Stimulated activated CD4-positive, alpha-beta T cell treated with anti-CD3 and anti-CD28 coated beads, Interleukin-2, amount 100 ng/mL, for 24 hours (primary cell): ENCODE results near the gene CELF4.

Experiments
- DNase-seq, 2 donors: peaks; one replicate each; pipeline ENCODE4 v3.0.0-alpha.2; 2020

The CELF4 gene

DNA sequence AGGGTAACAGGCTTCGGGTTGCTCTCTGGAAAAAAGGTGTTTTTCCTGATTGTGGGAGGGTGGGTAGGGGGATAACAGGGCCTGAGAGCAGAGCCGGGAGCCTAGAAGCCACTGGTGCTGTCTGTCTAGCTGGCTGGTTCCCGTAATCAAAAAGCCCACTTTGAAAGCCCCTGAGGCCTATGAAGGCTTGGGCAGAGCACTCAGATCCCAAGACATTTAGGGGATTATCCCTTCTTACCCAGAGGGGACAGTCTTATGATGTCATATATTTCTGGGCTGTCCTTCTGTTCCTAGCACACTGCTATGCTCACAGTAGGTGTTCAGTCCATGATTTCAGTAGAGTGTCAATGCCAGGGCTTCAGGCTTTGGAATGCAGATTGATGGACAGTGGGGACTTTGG, 45.1 kb downstream of the CELF4 start:
- DNase-seq, result no peak

- DNase-seq, result no peak
These were observed 46.0 kb downstream of the CELF4 start for GRCh38 chr18:37519510-37520135.

DNA sequence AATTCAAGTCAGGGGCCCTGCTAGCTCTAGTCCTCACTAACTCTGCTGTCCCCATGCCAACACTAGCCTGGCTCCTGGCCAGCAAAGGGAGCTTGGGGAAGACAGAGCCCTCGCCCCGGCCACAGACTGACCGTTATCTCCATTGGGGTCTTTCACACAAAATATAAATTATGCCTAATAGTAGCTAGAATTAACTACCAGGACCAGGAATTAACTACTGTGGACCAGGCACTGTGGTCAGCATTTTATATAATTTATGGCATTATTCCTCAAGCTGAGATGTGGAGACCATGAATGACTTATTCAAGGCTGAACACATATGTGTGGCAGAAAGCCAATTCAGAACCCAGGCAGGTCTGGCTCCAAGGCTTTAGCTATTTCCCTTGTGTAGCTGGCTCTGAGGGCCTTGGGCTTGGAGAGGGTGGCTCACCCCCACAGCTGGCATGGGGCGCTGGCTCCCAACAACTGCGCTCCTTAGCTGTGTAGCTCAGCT, 49.2 kb downstream of the CELF4 start:
- DNase-seq, result no peak

DNA sequence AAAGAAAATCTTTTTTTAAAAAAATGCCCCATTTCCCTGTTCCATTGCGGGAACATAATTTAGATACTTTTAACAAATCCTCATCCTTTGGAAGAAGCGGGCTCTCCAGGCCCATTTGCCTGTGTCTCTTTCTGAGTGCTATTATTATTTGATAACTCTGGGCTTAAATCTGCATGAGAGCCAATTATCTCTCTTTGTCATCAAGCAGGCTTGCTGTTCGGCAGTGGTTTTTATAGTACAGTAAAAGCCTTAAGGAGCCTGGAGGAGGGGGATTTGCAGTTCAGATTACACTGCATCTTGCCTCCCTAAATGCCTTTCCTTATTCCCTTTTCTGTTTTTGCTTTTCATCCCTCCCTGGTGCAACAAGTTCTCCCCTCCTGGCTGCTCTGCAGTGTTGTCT, 50.6 kb downstream of the CELF4 start:
- no peak for DNase-seq

- DNase-seq, result no peak
These were observed 53.2 kb downstream of the CELF4 start for GRCh38 chr18:37512400-37512799.

DNA sequence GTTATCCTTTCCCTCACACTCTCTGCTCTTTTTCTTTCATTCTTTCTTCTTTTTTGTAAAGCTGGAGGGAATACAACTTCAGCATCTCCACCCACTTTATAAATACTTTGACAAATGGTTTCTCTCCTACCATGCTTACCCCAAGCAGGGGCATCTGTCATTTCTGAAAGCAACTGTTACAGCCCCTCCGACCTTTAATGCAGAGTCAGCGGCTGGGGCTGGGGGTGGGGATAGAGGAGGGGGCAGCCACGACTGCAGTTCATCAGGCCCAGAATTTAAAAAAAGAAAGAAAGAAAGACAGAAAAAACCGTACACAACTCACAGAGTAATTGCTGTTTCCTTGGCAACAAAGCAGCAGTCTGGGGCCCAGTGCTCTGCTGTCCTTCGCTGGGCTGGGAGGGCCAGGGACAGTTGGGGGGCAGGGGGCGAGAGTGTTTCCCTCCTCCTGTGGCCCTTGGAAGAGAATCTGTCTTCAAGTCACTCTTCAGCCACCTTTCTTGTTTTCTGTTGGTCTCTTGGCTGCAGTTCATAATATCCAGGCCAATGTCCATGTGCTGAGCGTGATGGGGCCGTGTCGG, 53.8 kb downstream of the CELF4 start:
- DNase-seq, result no peak

- DNase-seq, result no peak
These were observed 56.0 kb downstream of the CELF4 start for GRCh38 chr18:37509600-37509999.

DNA sequence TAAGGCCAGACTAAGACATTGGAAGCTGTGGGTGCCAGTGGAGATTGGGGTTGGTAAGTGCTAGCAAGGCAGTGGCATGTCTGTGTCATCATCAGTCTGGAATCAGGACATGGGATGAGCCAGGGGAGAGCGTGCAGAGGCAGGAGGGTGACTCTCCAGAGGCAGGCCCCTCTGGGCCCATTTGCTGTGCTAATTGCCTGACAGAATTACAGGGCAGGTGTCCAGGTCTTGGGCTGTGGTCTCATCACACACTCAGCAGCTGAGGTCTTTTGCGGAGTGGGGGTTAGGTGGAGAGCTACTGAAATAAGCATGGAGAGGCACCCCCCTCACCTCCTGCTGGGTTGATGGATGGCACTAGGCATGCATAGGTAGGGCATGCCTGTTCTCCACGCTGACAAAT, 57.4 kb downstream of the CELF4 start:
- DNase-seq, result no peak

GRCh38 chr18:37507239-37507638, 58.4 kb downstream of the CELF4 start:
- no peak for DNase-seq

- DNase-seq, result no peak
These were observed 59.6 kb downstream of the CELF4 start for GRCh38 chr18:37506001-37506400.

GRCh38 chr18:37505321-37505720, 60.3 kb downstream of the CELF4 start:
- DNase-seq, result no peak

DNA sequence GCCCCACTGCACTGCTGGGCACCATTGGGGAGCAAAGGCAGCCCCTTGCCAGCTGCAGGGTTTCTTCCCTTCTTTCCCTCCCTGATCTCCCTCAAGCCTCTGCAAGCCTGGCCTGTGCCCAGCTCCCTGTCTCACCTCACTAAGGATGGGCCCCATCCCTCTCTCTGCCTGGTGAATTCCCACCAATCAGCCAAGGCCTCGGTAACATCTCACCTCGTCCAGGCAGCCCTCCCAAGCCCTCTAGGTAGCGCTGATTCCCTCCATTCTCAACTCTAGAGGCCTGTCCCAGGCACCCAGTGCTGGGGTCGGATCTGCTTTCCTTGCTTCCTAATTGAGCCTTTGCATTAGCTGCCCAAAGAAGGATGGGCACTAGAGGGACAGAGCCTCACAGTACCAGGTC, 63.0 kb downstream of the CELF4 start:
- no peak for DNase-seq

- no peak for DNase-seq
These were observed 63.6 kb downstream of the CELF4 start for GRCh38 chr18:37502036-37502435.

- DNase-seq, result no peak
These were observed 64.5 kb downstream of the CELF4 start for GRCh38 chr18:37501136-37501535.

- DNase-seq, result no peak
These were observed 65.7 kb downstream of the CELF4 start for GRCh38 chr18:37499913-37500312.

- no peak for DNase-seq
These were observed 66.6 kb downstream of the CELF4 start for GRCh38 chr18:37499044-37499443.

- DNase-seq, result no peak
These were observed 67.6 kb downstream of the CELF4 start for GRCh38 chr18:37497853-37498518.

DNA sequence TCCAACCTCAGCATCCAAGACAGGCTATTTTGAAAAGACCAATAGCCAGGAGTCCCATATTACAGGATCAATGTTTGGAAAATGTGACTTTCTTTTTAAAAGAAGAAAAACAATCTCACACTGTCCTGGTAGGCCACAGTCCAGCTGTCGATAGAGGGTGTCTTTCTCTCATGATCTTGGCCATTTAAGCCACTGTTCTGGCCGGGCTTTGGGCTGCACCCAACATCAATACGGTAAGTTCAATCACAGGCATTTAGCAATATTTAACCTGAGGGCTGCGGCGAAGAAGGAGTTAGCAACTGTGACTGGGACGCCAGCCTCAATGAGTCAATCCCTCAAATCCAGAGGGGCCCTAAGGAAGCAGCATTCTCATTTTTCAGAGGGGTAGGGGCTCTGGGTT, 69.0 kb downstream of the CELF4 start:
- DNase-seq, result no peak

GRCh38 chr18:37495354-37495753, 70.2 kb downstream of the CELF4 start:
- no peak for DNase-seq

- DNase-seq, result no peak
These were observed 71.2 kb downstream of the CELF4 start for GRCh38 chr18:37494406-37494805.

DNA sequence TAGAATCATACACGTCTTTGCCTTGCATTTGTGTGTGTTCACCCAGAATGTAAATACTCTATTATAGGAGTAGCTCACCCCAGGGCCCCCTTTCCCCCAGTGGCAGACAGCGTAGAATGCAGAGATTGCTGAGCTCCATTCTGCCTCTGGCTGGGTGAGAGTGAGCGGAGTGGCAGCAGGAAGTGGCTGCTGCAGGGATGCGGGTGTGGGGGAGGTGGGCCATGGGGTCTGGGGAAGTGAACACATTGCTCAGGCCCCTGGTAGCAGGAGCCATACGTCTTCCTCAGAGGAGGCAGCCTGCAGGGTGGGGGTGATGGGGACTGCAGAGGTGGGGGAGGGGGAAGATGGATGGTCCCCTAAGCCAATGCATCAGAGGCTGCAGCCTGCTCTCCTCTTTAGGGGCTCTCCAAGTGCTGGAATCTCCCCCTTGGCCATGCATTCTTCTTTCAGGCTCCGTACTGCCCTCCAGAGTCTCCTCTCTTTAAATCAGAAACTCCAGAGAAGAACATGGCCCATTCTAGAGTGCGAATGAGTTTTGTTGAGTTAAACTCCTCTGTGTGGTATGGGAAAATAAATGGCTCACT, 72.2 kb downstream of the CELF4 start:
- no peak for DNase-seq

DNA sequence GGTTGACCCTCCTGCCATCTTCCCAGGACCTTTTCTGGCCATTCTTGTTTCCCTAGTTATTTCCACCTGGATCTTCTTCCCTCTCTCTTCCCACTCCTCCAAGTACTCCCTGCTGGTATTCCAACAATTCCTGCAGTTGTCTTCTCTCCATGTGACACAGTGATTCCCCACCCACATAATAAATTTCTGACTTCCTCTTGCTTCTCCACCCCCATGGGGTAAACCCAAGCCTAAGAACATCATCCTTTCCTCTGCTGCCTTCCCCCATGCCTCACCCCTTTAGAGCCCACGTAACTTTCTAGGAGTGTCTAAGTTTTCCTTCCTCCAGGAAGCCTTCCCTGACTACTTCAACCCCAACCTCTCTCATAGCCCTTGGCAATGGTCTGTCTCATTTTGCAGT, 72.6 kb downstream of the CELF4 start:
- no peak for DNase-seq

- DNase-seq, result no peak
These were observed 74.1 kb downstream of the CELF4 start for GRCh38 chr18:37491526-37491925.

GRCh38 chr18:37489998-37490397, 75.6 kb downstream of the CELF4 start:
- no peak for DNase-seq
